K562 (cell line): Measurements from ENCODE around the gene TP53I3. TPM values are rescaled to one million over a fixed set of nuclear protein-coding genes. Genes with fewer than 3 reads are reported as not detected.

ENCODE experiments used
- CTBP1 ChIP-seq: fragments of 450-650 bp; IDR thresholded peaks from 2 replicates; pipeline ENCODE4 v1.6.1; 2016; ENCODE audit warnings: borderline replicate concordance
- CTCF ChIP-seq, 3 experiments: IDR thresholded peaks in 2 of 3; conservative IDR thresholded peaks in 1 of 3; 2 replicates each; pipeline ENCODE4 v1.5.1; 2011 to 2012; ENCODE audit warnings: low read length in 3 of 3, mild to moderate bottlenecking in 3 of 3, control low read depth in 2 of 3, improper control_type of control experiment in 1 of 3, inconsistent platforms in 1 of 3, low read depth in 1 of 3, mixed read lengths in 1 of 3, moderate library complexity in 1 of 3; ENCODE audit not compliant: insufficient read depth in 2 of 3
- DMBX1 ChIP-seq: fragments of 250-450 bp; sonication (Bioruptor Pico); IDR thresholded peaks from 2 replicates; pipeline ENCODE4 v1.8.0; 2022; ENCODE audit warnings: inconsistent platforms, mild to moderate bottlenecking, moderate library complexity, borderline replicate concordance
- DNMT1 ChIP-seq: fragments of 450-650 bp; IDR thresholded peaks from 2 replicates; pipeline ENCODE4 v1.6.1; 2016; ENCODE audit warnings: antibody characterized with exemption, mild to moderate bottlenecking
- HSF4 ChIP-seq: fragments of 250-450 bp; sonication (Bioruptor Pico); IDR thresholded peaks from 2 replicates; pipeline ENCODE4 v2.1.2; 2022; ENCODE audit warnings: mild to moderate bottlenecking, moderate library complexity, borderline replicate concordance
- IFI16 ChIP-seq: fragments of 250-450 bp; sonication (Bioruptor Pico); IDR thresholded peaks from 2 replicates; pipeline ENCODE4 v2.1.2; 2022; ENCODE audit warnings: mild to moderate bottlenecking, inconsistent platforms
- JUN ChIP-seq, 2 experiments: sonication (generic) in 1 of 2; formaldehyde crosslinking in 1 of 2; IDR thresholded peaks; 2 replicates each; pipeline versions ENCODE4 v1.6.1 to v1.8.0; 2012 to 2022; ENCODE audit warnings: borderline replicate concordance in 2 of 2, mild to moderate bottlenecking in 2 of 2, improper control_type of control experiment in 1 of 2, low read depth in 1 of 2, low read length in 1 of 2, missing genetic modification reagents in 1 of 2
- NFIC ChIP-seq: fragments of 450-650 bp; IDR thresholded peaks from 2 replicates; pipeline ENCODE4 v1.6.1; 2017; ENCODE audit warnings: mild to moderate bottlenecking, inconsistent platforms
- RAD51 ChIP-seq: fragments of 450-650 bp; IDR thresholded peaks from 2 replicates; pipeline ENCODE4 v1.7.1; 2016; ENCODE audit warnings: low read depth, mild to moderate bottlenecking, borderline replicate concordance
- SMARCE1 ChIP-seq: fragments of 450-650 bp; IDR thresholded peaks from 2 replicates; pipeline ENCODE4 v1.7.1; 2016; ENCODE audit warnings: mild to moderate bottlenecking
- TOE1 ChIP-seq, 2 experiments: fragments of 450-650 bp in 1 of 2; sonication (generic) in 1 of 2; formaldehyde crosslinking in 1 of 2; IDR thresholded peaks; 2 replicates each; pipeline versions ENCODE4 v1.7.1 to v1.8.0; 2016 to 2022; ENCODE audit warnings: borderline replicate concordance in 2 of 2, mild to moderate bottlenecking in 2 of 2, antibody characterized with exemption in 1 of 2, inconsistent platforms in 1 of 2, low read depth in 1 of 2, missing genetic modification reagents in 1 of 2, moderate library complexity in 1 of 2
- ZNF398 ChIP-seq: fragments of 250-450 bp; sonication (Bioruptor Pico); IDR thresholded peaks from 2 replicates; pipeline ENCODE4 v1.8.0; 2021; ENCODE audit warnings: moderate library complexity, mild to moderate bottlenecking, inconsistent platforms
- ZNF407 ChIP-seq: fragments of 450-650 bp; IDR thresholded peaks from 2 replicates; pipeline ENCODE4 v1.6.1; 2016; ENCODE audit warnings: low read depth
- ZNF707 ChIP-seq: fragments of 250-450 bp; sonication (Bioruptor Pico); conservative IDR thresholded peaks from 2 replicates; pipeline ENCODE4 v1.8.0; 2022; ENCODE audit warnings: inconsistent platforms, mild to moderate bottlenecking, moderate library complexity
- polyA plus RNA-seq, 8 experiments: library from polyadenylated mRNA; depleted of rRNA in 4 of 8; stranded (reverse) in 5 of 8; unstranded in 3 of 8; fragments of >200 nt; fragmentation: Nextera tagmentation in 2 of 8; fragmentation: Illumina TruSeq in 1 of 8; extraction: Ambion mirVana in 2 of 8; extraction: Trizol in 1 of 8; gene quantifications; 2 replicates each; pipeline versions ENCODE4 v1.2.1 to v1.2.3, GENCODE V29; 2011 to 2014; ENCODE audit warnings: inconsistent platforms in 1 of 8, missing spikeins in 1 of 8
- total RNA-seq, 7 experiments: library from RNA; depleted of rRNA in 6 of 7; stranded (reverse); fragments of >200 nt in 6 of 7; fragmentation: Illumina TruSeq in 2 of 7; extraction: Trizol in 2 of 7; gene quantifications; 2 replicates each; pipeline versions ENCODE4 v1.2.1 to v1.2.3, GENCODE V29; 2011 to 2021; ENCODE audit warnings: low replicate concordance in 1 of 7

TP53I3 gene
- total and polyA plus RNA-seq, 9 of the 15 experiments (the other 6 are each of a cell fraction or from before 2014, with no cell fraction given), result 0.65 to 9.5 (median 5.6) TPM

- no peak for TF ChIP-seq CTCF (IDR thresholded peaks at IDR 0.05 in 2 of 3, conservative IDR thresholded peaks at IDR 0.05 in 1 of 3; ENCODE audit: insufficient read depth in 2 of 3, low read depth in 1 of 3, low read length in 3 of 3)
- TF ChIP-seq TOE1 (IDR thresholded peaks at IDR 0.05; ENCODE audit: borderline replicate concordance), result peak; percentile 15; the same call in 1 of the 2 replicates
- TF ChIP-seq TOE1 (CRISPR knock-in tag; IDR thresholded peaks at IDR 0.05; ENCODE audit: borderline replicate concordance, low read depth), result no peak
- no peak for TF ChIP-seq HSF4 (CRISPR knock-in tag)
- no peak for TF ChIP-seq RAD51
- no peak for TF ChIP-seq IFI16 (CRISPR knock-in tag)
- no peak for TF ChIP-seq ZNF398 (CRISPR knock-in tag)
- TF ChIP-seq NFIC, result peak; percentile 58
- no peak for TF ChIP-seq ZNF407
- peak; percentile 29; the same call in 1 of the 2 replicates for TF ChIP-seq DMBX1 (CRISPR knock-in tag)
- no peak for TF ChIP-seq DNMT1
- peak; percentile 97 for TF ChIP-seq CTBP1
- TF ChIP-seq ZNF707 (CRISPR knock-in tag), result no peak
- TF ChIP-seq SMARCE1, result no peak
- TF ChIP-seq JUN (IDR thresholded peaks at IDR 0.05; ENCODE audit: borderline replicate concordance, low read depth, low read length), result no peak
- TF ChIP-seq JUN (CRISPR knock-in tag; IDR thresholded peaks at IDR 0.05; ENCODE audit: borderline replicate concordance), result no peak
Measured at GRCh38 chr2:24123195-24123921, 38.7 kb upstream of the TP53I3 start, which contains the start of the genes FAM228B and PFN4 (continued).
